HEK293 (cell line): Measurements from ENCODE around the gene DPYD.

Experiments used
- ATF2 ChIP-seq: fragments of 450-650 bp; formaldehyde crosslinking; IDR thresholded peaks from 2 replicates; pipeline ENCODE4 v1.5.1; 2016; ENCODE audit warnings: missing biosample characterization, missing genetic modification characterization, low read depth
- CTCF ChIP-seq: fragments of 450-650 bp; formaldehyde crosslinking; IDR thresholded peaks from 2 replicates; pipeline ENCODE4 v1.5.1; 2016; ENCODE audit warnings: missing biosample characterization, missing genetic modification characterization
- ZEB2 ChIP-seq: fragments of 450-650 bp; formaldehyde crosslinking; IDR thresholded peaks from 2 replicates; pipeline ENCODE4 v1.5.1; 2016; ENCODE audit warnings: missing biosample characterization, missing genetic modification characterization
- ZNF121 ChIP-seq: fragments of 450-650 bp; formaldehyde crosslinking; IDR thresholded peaks from 2 replicates; pipeline ENCODE4 v1.5.1; 2016; ENCODE audit warnings: missing biosample characterization, missing genetic modification characterization
- ZNF24 ChIP-seq: fragments of 450-650 bp; formaldehyde crosslinking; IDR thresholded peaks from 2 replicates; pipeline ENCODE4 v1.5.1; 2016; ENCODE audit warnings: missing biosample characterization, missing genetic modification characterization
- ZNF274 ChIP-seq, 2 experiments: fragments of 200-500 bp in 1 of 2; fragments of 450-650 bp in 1 of 2; sonication (Bioruptor generic) in 1 of 2; formaldehyde crosslinking in 1 of 2; IDR thresholded peaks; 2 replicates each; pipeline versions ENCODE4 v1.5.1 to v1.6.1; 2014 to 2016; ENCODE audit warnings: borderline replicate concordance in 1 of 2, inconsistent platforms in 1 of 2, low read length in 1 of 2, missing biosample characterization in 1 of 2, missing genetic modification characterization in 1 of 2
- ZNF37A ChIP-seq: fragments of 450-650 bp; IDR thresholded peaks from 2 replicates; pipeline ENCODE4 v1.5.1; 2018; ENCODE audit warnings: missing biosample characterization, missing genetic modification characterization
- ZNF549 ChIP-seq: fragments of 450-650 bp; IDR thresholded peaks from 2 replicates; pipeline ENCODE4 v1.5.1; 2018; ENCODE audit warnings: missing biosample characterization, missing genetic modification characterization, mild to moderate bottlenecking, inconsistent platforms, moderate library complexity
- ZSCAN18 ChIP-seq: fragments of 450-650 bp; formaldehyde crosslinking; IDR thresholded peaks from 2 replicates; pipeline ENCODE4 v1.5.1; 2016; ENCODE audit warnings: missing biosample characterization, missing genetic modification characterization
- TF ChIP-seq, protein P1 (sequence below): fragments of 450-650 bp; formaldehyde crosslinking; IDR thresholded peaks from 2 replicates; pipeline ENCODE4 v1.5.1; 2017; ENCODE audit warnings: missing biosample characterization, missing genetic modification characterization
- TF ChIP-seq, protein P2 (sequence below): sonication (generic); formaldehyde crosslinking; IDR thresholded peaks from 2 replicates; pipeline ENCODE4 v1.8.1; 2022; ENCODE audit warnings: mild to moderate bottlenecking, moderate library complexity, missing genetic modification reagents

- TF ChIP-seq CTCF, result no peak
- TF ChIP-seq, protein P1, sequence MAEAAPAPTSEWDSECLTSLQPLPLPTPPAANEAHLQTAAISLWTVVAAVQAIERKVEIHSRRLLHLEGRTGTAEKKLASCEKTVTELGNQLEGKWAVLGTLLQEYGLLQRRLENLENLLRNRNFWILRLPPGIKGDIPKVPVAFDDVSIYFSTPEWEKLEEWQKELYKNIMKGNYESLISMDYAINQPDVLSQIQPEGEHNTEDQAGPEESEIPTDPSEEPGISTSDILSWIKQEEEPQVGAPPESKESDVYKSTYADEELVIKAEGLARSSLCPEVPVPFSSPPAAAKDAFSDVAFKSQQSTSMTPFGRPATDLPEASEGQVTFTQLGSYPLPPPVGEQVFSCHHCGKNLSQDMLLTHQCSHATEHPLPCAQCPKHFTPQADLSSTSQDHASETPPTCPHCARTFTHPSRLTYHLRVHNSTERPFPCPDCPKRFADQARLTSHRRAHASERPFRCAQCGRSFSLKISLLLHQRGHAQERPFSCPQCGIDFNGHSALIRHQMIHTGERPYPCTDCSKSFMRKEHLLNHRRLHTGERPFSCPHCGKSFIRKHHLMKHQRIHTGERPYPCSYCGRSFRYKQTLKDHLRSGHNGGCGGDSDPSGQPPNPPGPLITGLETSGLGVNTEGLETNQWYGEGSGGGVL (tag by site-specific recombination), result no peak
- TF ChIP-seq, protein P2, sequence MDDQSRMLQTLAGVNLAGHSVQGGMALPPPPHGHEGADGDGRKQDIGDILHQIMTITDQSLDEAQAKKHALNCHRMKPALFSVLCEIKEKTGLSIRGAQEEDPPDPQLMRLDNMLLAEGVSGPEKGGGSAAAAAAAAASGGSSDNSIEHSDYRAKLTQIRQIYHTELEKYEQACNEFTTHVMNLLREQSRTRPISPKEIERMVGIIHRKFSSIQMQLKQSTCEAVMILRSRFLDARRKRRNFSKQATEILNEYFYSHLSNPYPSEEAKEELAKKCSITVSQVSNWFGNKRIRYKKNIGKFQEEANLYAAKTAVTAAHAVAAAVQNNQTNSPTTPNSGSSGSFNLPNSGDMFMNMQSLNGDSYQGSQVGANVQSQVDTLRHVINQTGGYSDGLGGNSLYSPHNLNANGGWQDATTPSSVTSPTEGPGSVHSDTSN, result no peak
- TF ChIP-seq ZNF549 (tag by site-specific recombination), result no peak
- no peak for TF ChIP-seq ATF2
- TF ChIP-seq ZNF121 (tag by site-specific recombination), result no peak
- no peak for TF ChIP-seq ZNF24 (tag by site-specific recombination)
- TF ChIP-seq ZNF37A, result no peak
- no peak for TF ChIP-seq ZNF274 (IDR thresholded peaks at IDR 0.05; ENCODE audit: low read length)
- no peak for TF ChIP-seq ZNF274 (tag by site-specific recombination; IDR thresholded peaks at IDR 0.05; ENCODE audit: borderline replicate concordance)
- TF ChIP-seq ZSCAN18 (tag by site-specific recombination), result no peak
- no peak for TF ChIP-seq ZEB2 (tag by site-specific recombination)
Observed at GRCh38 chr1:97089173-97089572, 831.7 kb downstream of the DPYD start.
